Keratinocyte (primary cell): ENCODE data around the gene VWC2L. TPM values are rescaled to one million over a fixed set of nuclear protein-coding genes. Genes with fewer than 3 reads are reported as not detected.

Source experiments
- DNase-seq: peaks from one replicate; pipeline ENCODE4 v3.0.0-alpha.2; 2011; ENCODE audit warnings: low read depth, missing footprints, low spot score
- FAIRE-seq: peaks from 2 replicates; lab custom pipeline; 2011; peaks lifted over from hg19 to GRCh38; lab: Jason Lieb, UNC
- H2AFZ ChIP-seq: 2 replicates; pipeline ENCODE4 v1.6.0; 2012; ENCODE audit warnings: low read length, control low read depth, inconsistent platforms; ENCODE audit not compliant: control insufficient read depth
- H3K27ac ChIP-seq: 2 replicates; pipeline ENCODE4 v1.5.1; 2011; ENCODE audit warnings: low read length; ENCODE audit not compliant: control insufficient read depth, insufficient read depth
- H3K27me3 ChIP-seq: 3 replicates; pipeline ENCODE4 v1.6.0; 2011; ENCODE audit warnings: low read length; ENCODE audit not compliant: control insufficient read depth, insufficient read depth; ENCODE audit errors: extremely low read depth
- H3K36me3 ChIP-seq, 2 experiments: 2 replicates in 1 of 2; 3 replicates in 1 of 2; pipeline ENCODE4 v1.5.1; 2011; ENCODE audit warnings: low read length in 2 of 2, mild to moderate bottlenecking in 1 of 2; ENCODE audit not compliant: control insufficient read depth in 2 of 2, insufficient read depth in 2 of 2; ENCODE audit errors: extremely low read depth in 1 of 2
- H3K4me1 ChIP-seq: 3 replicates; pipeline ENCODE4 v1.5.1; 2011; ENCODE audit warnings: low read length; ENCODE audit not compliant: control insufficient read depth, insufficient read depth; ENCODE audit errors: extremely low read depth
- H3K4me2 ChIP-seq: 3 replicates; pipeline ENCODE4 v1.6.0; 2011; ENCODE audit warnings: low read depth, low read length; ENCODE audit not compliant: control insufficient read depth, insufficient read depth; ENCODE audit errors: extremely low read depth
- H3K4me3 ChIP-seq, 3 experiments: fragments of 200-600 bp in 1 of 3; sonication (generic) in 1 of 3; 2 replicates in 2 of 3; 3 replicates in 1 of 3; pipeline ENCODE4 v1.5.1; 2011 to 2016; ENCODE audit warnings: low read length in 3 of 3, mild to moderate bottlenecking in 3 of 3, control low read depth in 2 of 3, inconsistent platforms in 1 of 3, low read depth in 1 of 3, mixed read lengths in 1 of 3, mixed run types in 1 of 3, moderate library complexity in 1 of 3; ENCODE audit not compliant: control insufficient read depth in 2 of 3, insufficient read depth in 2 of 3; ENCODE audit errors: extremely low read depth in 1 of 3
- H3K79me2 ChIP-seq: 2 replicates; pipeline ENCODE4 v1.6.0; 2012; ENCODE audit warnings: low read length; ENCODE audit not compliant: control insufficient read depth, insufficient read depth
- H3K9ac ChIP-seq: 3 replicates; pipeline ENCODE4 v1.6.0; 2011; ENCODE audit warnings: low read length; ENCODE audit not compliant: control insufficient read depth, insufficient read depth; ENCODE audit errors: extremely low read depth
- H3K9me1 ChIP-seq: 3 replicates; pipeline ENCODE4 v1.6.0; 2011; ENCODE audit warnings: low read length; ENCODE audit not compliant: control insufficient read depth, insufficient read depth; ENCODE audit errors: extremely low read depth
- H3K9me3 ChIP-seq: 2 replicates; pipeline ENCODE4 v1.5.1; 2012; ENCODE audit warnings: low read depth, low read length; ENCODE audit not compliant: control insufficient read depth
- H4K20me1 ChIP-seq: 3 replicates; pipeline ENCODE4 v1.6.0; 2011; ENCODE audit warnings: low read length; ENCODE audit not compliant: control insufficient read depth, insufficient read depth; ENCODE audit errors: extremely low read depth
- CTCF ChIP-seq, 3 experiments: IDR thresholded peaks in 1 of 3; conservative IDR thresholded peaks in 1 of 3; optimal IDR thresholded peaks in 1 of 3; 2 replicates in 2 of 3; 3 replicates in 1 of 3; pipeline versions ENCODE3 to v1.5.1; 2011; ENCODE audit warnings: low read length in 3 of 3, mild to moderate bottlenecking in 3 of 3, moderate library complexity in 2 of 3, control low read depth in 1 of 3, inconsistent platforms in 1 of 3; ENCODE audit not compliant: insufficient read depth in 2 of 3; ENCODE audit errors: extremely low read depth in 1 of 3
- EZH2 ChIP-seq: IDR thresholded peaks from one replicate; pipeline ENCODE4 v1.6.1; 2012; ENCODE audit warnings: inconsistent platforms, mild to moderate bottlenecking, low read length, moderate library complexity
- dilution Hi-C: fragments of 300-500 bp; cut with MboI; formaldehyde crosslinking; loops from one replicate; pipeline ENCODE4 v1.7.0; 2020; ENCODE audit warnings: low sequenced_read_pairs; ENCODE audit not compliant: extremely low pct_ligation_motif_present
- polyA plus RNA-seq, 5 experiments: library from polyadenylated mRNA; depleted of rRNA in 3 of 5; stranded (reverse) in 3 of 5; stranded (forward) in 1 of 5; unstranded in 1 of 5; fragments of >200 nt; gene quantifications; 1 replicate in 1 of 5; 2 replicates in 3 of 5; 3 replicates in 1 of 5; pipeline versions ENCODE4 v1.2.1 to v1.2.3, GENCODE V29; 2011 to 2012; ENCODE audit warnings: missing spikeins in 2 of 5, low read depth in 1 of 5, low replicate concordance in 1 of 5

VWC2L gene
- polyA plus RNA-seq, 1 donor (not counting 4 experiments of a cell fraction or from before 2014, with no cell fraction given), result not detected

DNA sequence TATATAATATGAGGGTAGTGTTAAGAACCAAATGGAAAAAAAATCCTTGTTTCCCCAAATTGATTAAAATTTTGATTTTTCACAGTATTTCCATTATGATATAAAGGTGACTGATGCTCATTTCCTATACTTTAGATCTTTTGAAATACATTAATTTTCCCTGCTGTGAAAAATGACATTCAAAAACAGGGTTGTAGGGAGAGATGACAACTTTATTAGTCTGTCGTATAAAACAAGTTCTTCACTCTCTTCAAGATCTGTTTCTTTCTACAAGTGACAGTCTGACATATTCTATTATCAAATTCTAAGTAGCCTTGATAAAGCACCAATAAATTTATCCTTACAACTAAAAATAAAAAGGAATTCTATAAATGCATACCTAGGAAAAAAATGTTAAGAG, 45.3 kb upstream of the VWC2L start:
- Histone ChIP-seq H3K4me1 (no peaks in the 10 kb centered on the region), H3K36me3 (no peaks in the 10 kb centered on the region), H3K79me2 (no peaks in the 10 kb centered on the region), H3K9me3 (no peaks in the 10 kb centered on the region), H3K9me1 (no peaks in the 10 kb centered on the region), H3K4me2 (no peak overlapping the region), H4K20me1 (no peaks in the 10 kb centered on the region), H3K9ac (no peak overlapping the region), H2AFZ (no peak overlapping the region), H3K4me3 (no peak overlapping the region), H3K27ac (no peak overlapping the region), H3K27me3 (no peaks in the 10 kb centered on the region)
- dilution Hi-C loops, result no loop called here
- FAIRE-seq, result no peak
- no peak for DNase-seq
- no peak for TF ChIP-seq EZH2
- no peak for TF ChIP-seq CTCF (optimal IDR thresholded peaks at IDR 0.05 in 1 of 3, IDR thresholded peaks at IDR 0.05 in 1 of 3, conservative IDR thresholded peaks at IDR 0.05 in 1 of 3; ENCODE audit: extremely low read depth in 1 of 3, insufficient read depth in 2 of 3, low read length in 3 of 3)

- H3K9me3 ChIP-seq, result no peaks in the 10 kb centered on the region
- dilution Hi-C loops, result no loop called here
- H3K9me1 ChIP-seq, result no peaks in the 10 kb centered on the region
- H3K27ac ChIP-seq, result no peak overlapping the region
- FAIRE-seq (no peak), DNase-seq (no peak)
- no peak for TF ChIP-seq EZH2
- no peak for TF ChIP-seq CTCF (optimal IDR thresholded peaks at IDR 0.05 in 1 of 3, IDR thresholded peaks at IDR 0.05 in 1 of 3, conservative IDR thresholded peaks at IDR 0.05 in 1 of 3; ENCODE audit: extremely low read depth in 1 of 3, insufficient read depth in 2 of 3, low read length in 3 of 3)
- H4K20me1 ChIP-seq, result no peaks in the 10 kb centered on the region
- no peak overlapping the region for H3K4me3 ChIP-seq
- no peak overlapping the region for H3K4me2 ChIP-seq
- H3K79me2 ChIP-seq, result no peaks in the 10 kb centered on the region
- no peak overlapping the region for H2AFZ ChIP-seq
- H3K36me3 ChIP-seq, result no peaks in the 10 kb centered on the region
- no peak overlapping the region for H3K9ac ChIP-seq
- no peaks in the 10 kb centered on the region for H3K4me1 ChIP-seq
- H3K27me3 ChIP-seq, result no peaks in the 10 kb centered on the region
These were observed 43.7 kb upstream of the VWC2L start for GRCh38 chr2:214367171-214367570.
